Activated B cell treated with CpG ODN at 0.5 μM for 24 hours (primary cell): ENCODE data around the gene SPDL1. TPM values are rescaled to one million over a fixed set of nuclear protein-coding genes. Genes with fewer than 3 reads are reported as not detected.

ENCODE experiments used
- ATAC-seq: fragments of 200-7000 bp; cut with Tn5 transposase; one replicate; pipeline ENCODE4 v1.10.0; 2021; ENCODE audit warnings: low read depth, mild to moderate bottlenecking, moderate library complexity
- CTCF ChIA-PET: fragments of 350-600 bp; sonication (Branson Sonifier 250); formaldehyde crosslinking; loops from one replicate; lab custom pipeline; 2021; ENCODE audit warnings: antibody characterized with exemption; lab: Charles Lee
- POLR2A ChIA-PET: fragments of 350-600 bp; sonication (Branson Sonifier 250); formaldehyde crosslinking; loops from one replicate; lab custom pipeline; 2021; ENCODE audit warnings: antibody characterized with exemption; lab: Charles Lee
- DNase-seq: peaks from one replicate; pipeline ENCODE4 v3.0.0; 2022
- H3K27ac Mint-ChIP-seq: one replicate; pipeline ENCODE4 v1.8.0; 2020; ENCODE audit warnings: mixed read lengths
- H3K27me3 Mint-ChIP-seq: one replicate; pipeline ENCODE4 v1.8.0; 2021; ENCODE audit warnings: mixed read lengths
- H3K36me3 Mint-ChIP-seq: one replicate; pipeline ENCODE4 v1.8.0; 2021; ENCODE audit warnings: low read depth, mixed read lengths
- H3K4me1 Mint-ChIP-seq: one replicate; pipeline ENCODE4 v1.8.0; 2021; ENCODE audit warnings: mixed read lengths
- H3K4me3 Mint-ChIP-seq: one replicate; pipeline ENCODE4 v1.8.0; 2020; ENCODE audit warnings: mild to moderate bottlenecking, mixed read lengths
- H3K9me3 Mint-ChIP-seq: one replicate; pipeline ENCODE4 v1.8.0; 2020; ENCODE audit warnings: mixed read lengths
- CTCF ChIP-seq: fragments of 200-600 bp; IDR thresholded peaks from one replicate; pipeline ENCODE4 v1.8.0; 2022; ENCODE audit warnings: antibody characterized with exemption, mild to moderate bottlenecking
- intact Hi-C: fragments of 100-400 bp; cut with micrococcal nuclease; formaldehyde crosslinking; loops from one replicate; pipeline ENCODE4 v1.15.1; 2024
- total RNA-seq: library from RNA; stranded (reverse); gene quantifications from 2 replicates; pipeline ENCODE4 v1.2.3, GENCODE V29; 2022

Gene SPDL1
- total RNA-seq, 1 donor from 2014 or later = 20.6 TPM

- CTCF ChIA-PET = interaction anchor here (1.0 kb wide), 1 partner anchor 11 kb away, joined by 3 read pairs; no protein-coding TSS in a partner anchor
- TF ChIP-seq CTCF = no peak
- ATAC-seq (no peak), DNase-seq (no peak)
- H3K36me3 Mint-ChIP-seq = no peaks in the 10 kb centered on the region
- intact Hi-C loops = no loop called here
- POLR2A ChIA-PET = no interaction called here
- H3K4me3 Mint-ChIP-seq = no peak overlapping the region
- H3K9me3 Mint-ChIP-seq = no peaks in the 10 kb centered on the region
- no peak overlapping the region for H3K27ac Mint-ChIP-seq
- no peaks in the 10 kb centered on the region for H3K4me1 Mint-ChIP-seq
- peaks cover 33% of the 10 kb centered on the region for H3K27me3 Mint-ChIP-seq
These were observed 14.1 kb upstream of the SPDL1 start for GRCh38 chr5:169569513-169569912.

GRCh38 chr5:169571355-169571754, 12.2 kb upstream of the SPDL1 start:
- ChIA-PET POLR2A (no interaction called here), CTCF (interaction anchor here (0.9 kb wide), 1 partner anchor 19 kb away, joined by 3 read pairs; no protein-coding TSS in a partner anchor)
- no peaks in the 10 kb centered on the region for H3K36me3 Mint-ChIP-seq
- peaks cover 37% of the 10 kb centered on the region for H3K27me3 Mint-ChIP-seq
- no peaks in the 10 kb centered on the region for H3K9me3 Mint-ChIP-seq
- no peak overlapping the region for H3K4me3 Mint-ChIP-seq
- TF ChIP-seq CTCF = no peak
- no peak overlapping the region for H3K27ac Mint-ChIP-seq
- H3K4me1 Mint-ChIP-seq = no peaks in the 10 kb centered on the region
- DNase-seq = no peak
- intact Hi-C loops = no loop called here
- no peak for ATAC-seq

GRCh38 chr5:169574134-169574646, 9.4 kb upstream of the SPDL1 start:
- no peak for ATAC-seq
- ChIA-PET POLR2A (no interaction called here), CTCF (no interaction called here)
- Mint-ChIP-seq H3K4me1 (no peaks in the 10 kb centered on the region), H3K27me3 (peaks cover 36% of the 10 kb centered on the region), H3K9me3 (no peaks in the 10 kb centered on the region), H3K4me3 (no peak overlapping the region), H3K36me3 (no peaks in the 10 kb centered on the region), H3K27ac (no peak overlapping the region)
- intact Hi-C loops = no loop called here
- no peak for TF ChIP-seq CTCF
- no peak for DNase-seq

- Mint-ChIP-seq H3K27ac (no peak overlapping the region), H3K36me3 (no peaks in the 10 kb centered on the region), H3K4me1 (no peaks in the 10 kb centered on the region), H3K4me3 (no peak overlapping the region), H3K9me3 (no peaks in the 10 kb centered on the region), H3K27me3 (peaks cover 35% of the 10 kb centered on the region)
- TF ChIP-seq CTCF = no peak
- ChIA-PET POLR2A (no interaction called here), CTCF (no interaction called here)
- intact Hi-C loops = no loop called here
- ATAC-seq = no peak
- no peak for DNase-seq
These were observed 7.4 kb upstream of the SPDL1 start for GRCh38 chr5:169576181-169576598.

GRCh38 chr5:169577951-169578350, 5.6 kb upstream of the SPDL1 start:
- intact Hi-C loops = no loop called here
- H3K27me3 Mint-ChIP-seq = peaks cover 32% of the 10 kb centered on the region
- no peaks in the 10 kb centered on the region for H3K36me3 Mint-ChIP-seq
- H3K4me3 Mint-ChIP-seq = no peak overlapping the region
- no peak for ATAC-seq
- no peaks in the 10 kb centered on the region for H3K9me3 Mint-ChIP-seq
- TF ChIP-seq CTCF = no peak
- ChIA-PET POLR2A (no interaction called here), CTCF (interaction anchor here (0.7 kb wide), 1 partner anchor 590 kb away, joined by 4 read pairs; no protein-coding TSS in a partner anchor)
- DNase-seq = no peak
- H3K27ac Mint-ChIP-seq = no peak overlapping the region
- H3K4me1 Mint-ChIP-seq = peaks cover 3% of the 10 kb centered on the region
